PFSK-1 (cell line): Measurements from ENCODE around the gene SLC25A52.

Experiments used
- FOXP2 ChIP-seq: optimal IDR thresholded peaks from 2 replicates; pipeline ENCODE3; 2011; ENCODE audit warnings: borderline replicate concordance, control low read depth, inconsistent platforms; ENCODE audit not compliant: insufficient read depth; ENCODE audit errors: extremely low read length, extremely low read depth
- POLR2AphosphoS5 ChIP-seq: IDR thresholded peaks from 2 replicates; pipeline ENCODE4 v1.6.1; 2012; ENCODE audit warnings: low read depth, mild to moderate bottlenecking, control low read depth, low read length, moderate library complexity
- SIN3A ChIP-seq: IDR thresholded peaks from 2 replicates; pipeline ENCODE4 v1.6.1; 2012; ENCODE audit warnings: mild to moderate bottlenecking, low read length, moderate library complexity, borderline replicate concordance; ENCODE audit not compliant: insufficient read depth
- TAF1 ChIP-seq: IDR thresholded peaks from 2 replicates; pipeline ENCODE4 v1.6.1; 2012; ENCODE audit warnings: low read length, control low read depth, borderline replicate concordance; ENCODE audit not compliant: insufficient read depth
- TF ChIP-seq, protein P1 (sequence below), 2 experiments: IDR thresholded peaks; 2 replicates each; pipeline versions ENCODE4 v1.6.1 to v1.8.0; 2011 to 2012; ENCODE audit warnings: low read depth in 2 of 2, low read length in 2 of 2, control low read depth in 1 of 2, inconsistent platforms in 1 of 2, mild to moderate bottlenecking in 1 of 2, moderate library complexity in 1 of 2; ENCODE audit not compliant: insufficient read depth in 1 of 2

The SLC25A52 gene

DNA sequence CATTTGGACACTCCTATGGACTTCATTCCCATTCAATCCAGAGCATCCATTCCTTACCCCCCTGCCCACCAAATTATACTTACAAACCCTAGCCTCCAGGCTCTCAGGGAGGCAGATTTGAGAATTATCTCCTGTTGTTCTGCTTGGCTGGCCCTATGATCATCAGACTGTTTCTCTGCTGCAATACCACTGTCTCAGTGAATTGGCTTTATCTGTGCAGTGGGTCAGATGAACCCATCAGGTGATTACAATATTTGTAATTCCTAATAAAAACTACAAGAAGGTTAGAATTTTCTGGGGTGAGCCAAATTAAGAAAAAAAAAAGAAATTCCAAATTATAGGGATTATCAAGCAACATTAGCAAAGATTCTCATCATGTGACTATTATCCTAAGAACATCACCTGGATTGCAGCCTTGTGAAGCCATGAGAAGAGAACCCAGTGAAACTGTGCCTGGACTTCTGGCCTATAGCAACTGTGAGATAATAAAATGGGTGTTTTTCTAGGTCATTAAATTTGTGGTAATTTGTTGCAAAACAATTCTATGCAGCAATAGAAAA is 17.8 kb upstream of the SLC25A52 start:
- no peak for TF ChIP-seq FOXP2
- TF ChIP-seq TAF1: no peak
- TF ChIP-seq, protein P1, sequence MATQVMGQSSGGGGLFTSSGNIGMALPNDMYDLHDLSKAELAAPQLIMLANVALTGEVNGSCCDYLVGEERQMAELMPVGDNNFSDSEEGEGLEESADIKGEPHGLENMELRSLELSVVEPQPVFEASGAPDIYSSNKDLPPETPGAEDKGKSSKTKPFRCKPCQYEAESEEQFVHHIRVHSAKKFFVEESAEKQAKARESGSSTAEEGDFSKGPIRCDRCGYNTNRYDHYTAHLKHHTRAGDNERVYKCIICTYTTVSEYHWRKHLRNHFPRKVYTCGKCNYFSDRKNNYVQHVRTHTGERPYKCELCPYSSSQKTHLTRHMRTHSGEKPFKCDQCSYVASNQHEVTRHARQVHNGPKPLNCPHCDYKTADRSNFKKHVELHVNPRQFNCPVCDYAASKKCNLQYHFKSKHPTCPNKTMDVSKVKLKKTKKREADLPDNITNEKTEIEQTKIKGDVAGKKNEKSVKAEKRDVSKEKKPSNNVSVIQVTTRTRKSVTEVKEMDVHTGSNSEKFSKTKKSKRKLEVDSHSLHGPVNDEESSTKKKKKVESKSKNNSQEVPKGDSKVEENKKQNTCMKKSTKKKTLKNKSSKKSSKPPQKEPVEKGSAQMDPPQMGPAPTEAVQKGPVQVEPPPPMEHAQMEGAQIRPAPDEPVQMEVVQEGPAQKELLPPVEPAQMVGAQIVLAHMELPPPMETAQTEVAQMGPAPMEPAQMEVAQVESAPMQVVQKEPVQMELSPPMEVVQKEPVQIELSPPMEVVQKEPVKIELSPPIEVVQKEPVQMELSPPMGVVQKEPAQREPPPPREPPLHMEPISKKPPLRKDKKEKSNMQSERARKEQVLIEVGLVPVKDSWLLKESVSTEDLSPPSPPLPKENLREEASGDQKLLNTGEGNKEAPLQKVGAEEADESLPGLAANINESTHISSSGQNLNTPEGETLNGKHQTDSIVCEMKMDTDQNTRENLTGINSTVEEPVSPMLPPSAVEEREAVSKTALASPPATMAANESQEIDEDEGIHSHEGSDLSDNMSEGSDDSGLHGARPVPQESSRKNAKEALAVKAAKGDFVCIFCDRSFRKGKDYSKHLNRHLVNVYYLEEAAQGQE (IDR thresholded peaks at IDR 0.05; ENCODE audit: insufficient read depth in 1 of 2, low read depth in 2 of 2, low read length in 2 of 2): no peak
- no peak for TF ChIP-seq POLR2AphosphoS5
- no peak for TF ChIP-seq SIN3A

DNA sequence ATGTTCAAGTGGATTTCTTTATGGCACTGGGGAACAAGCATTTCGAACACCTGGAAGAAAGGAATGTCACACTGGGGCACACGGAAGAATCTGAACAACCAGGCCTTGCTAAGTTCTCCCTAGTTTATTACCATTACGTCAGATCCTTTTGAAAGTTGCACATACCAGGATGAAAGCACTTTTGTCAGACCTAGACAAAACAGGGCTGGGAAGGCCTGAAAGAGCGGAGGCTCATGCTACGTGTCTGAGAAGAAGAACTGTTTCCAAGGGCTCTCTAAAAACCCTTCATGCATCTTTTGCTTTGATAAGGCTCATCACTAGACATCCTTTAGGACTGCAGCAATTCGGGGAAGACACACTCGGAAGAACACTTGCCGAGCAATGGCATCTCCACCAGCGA is 15.4 kb upstream of the SLC25A52 start:
- TF ChIP-seq FOXP2: no peak
- TF ChIP-seq, protein P1 (IDR thresholded peaks at IDR 0.05; ENCODE audit: insufficient read depth in 1 of 2, low read depth in 2 of 2, low read length in 2 of 2): no peak
- TF ChIP-seq POLR2AphosphoS5: no peak
- no peak for TF ChIP-seq TAF1

DNA sequence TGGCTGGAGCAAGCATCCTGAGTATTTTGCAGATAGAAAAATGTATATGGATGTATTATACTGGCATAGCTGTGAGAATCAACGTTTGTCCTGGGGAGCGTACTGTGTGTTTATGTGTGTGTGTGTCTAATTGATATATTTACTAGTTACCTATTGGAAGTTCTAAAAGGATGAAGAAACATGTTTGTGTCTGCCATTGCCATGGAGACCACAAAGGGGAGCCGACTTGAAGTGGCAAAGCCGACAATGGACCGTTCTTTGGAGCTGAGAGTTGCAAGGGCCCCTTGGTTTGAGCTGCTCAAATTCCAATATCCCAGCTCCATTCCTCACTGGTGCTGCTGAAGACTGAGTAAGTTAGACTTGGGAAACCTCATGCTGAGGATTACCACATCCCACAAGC is 14.3 kb upstream of the SLC25A52 start:
- no peak for TF ChIP-seq POLR2AphosphoS5
- no peak for TF ChIP-seq FOXP2
- no peak for TF ChIP-seq SIN3A
- TF ChIP-seq, protein P1 (IDR thresholded peaks at IDR 0.05; ENCODE audit: insufficient read depth in 1 of 2, low read depth in 2 of 2, low read length in 2 of 2): no peak
- no peak for TF ChIP-seq TAF1

DNA sequence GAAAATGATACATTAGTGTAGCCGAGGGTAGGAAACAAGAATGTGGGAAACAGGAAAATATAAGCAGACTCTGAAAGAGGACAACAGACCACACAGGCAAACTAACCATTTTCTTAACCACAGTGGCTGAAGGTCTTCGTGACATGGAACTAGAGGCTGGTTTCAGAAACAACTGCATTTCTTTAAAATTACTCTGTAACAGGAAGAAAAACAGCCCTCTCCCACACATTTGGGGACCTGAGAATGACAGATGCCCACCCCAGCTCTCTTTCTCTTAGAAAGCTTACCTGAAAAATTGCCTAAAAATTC is 13.8 kb upstream of the SLC25A52 start:
- no peak for TF ChIP-seq TAF1
- no peak for TF ChIP-seq POLR2AphosphoS5
- TF ChIP-seq, protein P1 (IDR thresholded peaks at IDR 0.05; ENCODE audit: insufficient read depth in 1 of 2, low read depth in 2 of 2, low read length in 2 of 2): no peak
- no peak for TF ChIP-seq SIN3A
- TF ChIP-seq FOXP2: no peak

DNA sequence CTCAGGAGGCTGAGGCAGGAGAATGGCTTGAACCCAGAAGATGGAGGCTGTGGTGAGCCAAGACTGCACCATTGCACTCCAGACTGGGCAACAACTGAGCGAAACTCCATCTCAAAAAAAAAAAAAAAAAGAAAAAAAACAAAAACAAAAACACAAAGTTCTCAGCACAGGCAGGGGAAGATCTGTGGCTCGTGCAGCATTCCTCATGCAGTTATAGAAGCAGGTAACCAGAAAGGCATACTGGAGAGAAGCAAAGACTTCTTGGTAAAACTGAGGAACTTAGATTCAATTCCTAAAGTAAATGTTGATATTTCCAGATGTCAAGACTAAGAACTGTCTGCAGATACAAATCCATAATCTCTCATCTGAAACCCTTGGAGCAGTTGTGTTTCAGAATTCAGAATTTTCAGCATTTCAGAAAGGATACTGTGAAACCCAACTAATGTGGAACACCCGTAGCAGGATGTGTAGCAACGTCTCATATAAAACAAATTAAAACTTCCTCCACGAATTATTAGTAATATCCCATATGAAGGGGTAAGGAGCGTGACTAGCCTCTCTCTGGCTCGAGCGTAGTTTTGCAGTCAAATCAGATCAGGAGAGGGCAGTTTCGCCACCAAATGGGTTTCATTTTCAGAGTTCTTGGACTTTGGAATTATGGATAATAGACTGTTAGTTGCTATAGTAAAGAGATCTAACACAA is 13.2 kb upstream of the SLC25A52 start:
- no peak for TF ChIP-seq TAF1
- TF ChIP-seq, protein P1 (IDR thresholded peaks at IDR 0.05; ENCODE audit: insufficient read depth in 1 of 2, low read depth in 2 of 2, low read length in 2 of 2): no peak
- TF ChIP-seq SIN3A: no peak
- TF ChIP-seq POLR2AphosphoS5: no peak
- TF ChIP-seq FOXP2: no peak
